ENCODE measurements around the gene MS4A7. TPM values are rescaled to one million over a fixed set of nuclear protein-coding genes. Genes with fewer than 3 reads are reported as not detected.
"Not testable (repeated sequence)": the region's sequence is repeated elsewhere in the genome, so short reads cannot be mapped to it uniquely, and the experiment has no call there.

MS4A7 gene
- 10 to 100 TPM in 2 of 3 donors, 1 to 10 TPM in 1; 2.0 to 22.1 (median 18.8) TPM for polyA plus RNA-seq

- 20 to 64% (median 21%) methylated on average over 3 of the region's 3 CpGs for whole genome bisulfite sequencing, 3 donors
- no peak within 1 kb of the TSS for H3K27ac ChIP-seq (ENCODE audit: low read depth, low read length)
Observed at GRCh38 chr11:60378354-60378753, at the start of gene MS4A7. Gene MS4A7 (plus strand): TSS chr11:60378532. CDS start chr11:60383142, 4,610 bp downstream.

- whole genome bisulfite sequencing, 3 donors: 0 to 65% (median 34%) methylated on average over 3 of the region's 3 CpGs
- H3K27ac ChIP-seq (ENCODE audit: low read depth, low read length): no peak overlapping the region
Observed at GRCh38 chr11:60332846-60333245, 45.5 kb upstream of the MS4A7 start.

- no peak overlapping the region for H3K27ac ChIP-seq (ENCODE audit: low read depth, low read length)
- WGBS, 3 donors: 14 to 22% (median 18%) methylated on average over 2 of the region's 2 CpGs
Observed at GRCh38 chr11:60334005-60334620, 44.2 kb upstream of the MS4A7 start.

DNA sequence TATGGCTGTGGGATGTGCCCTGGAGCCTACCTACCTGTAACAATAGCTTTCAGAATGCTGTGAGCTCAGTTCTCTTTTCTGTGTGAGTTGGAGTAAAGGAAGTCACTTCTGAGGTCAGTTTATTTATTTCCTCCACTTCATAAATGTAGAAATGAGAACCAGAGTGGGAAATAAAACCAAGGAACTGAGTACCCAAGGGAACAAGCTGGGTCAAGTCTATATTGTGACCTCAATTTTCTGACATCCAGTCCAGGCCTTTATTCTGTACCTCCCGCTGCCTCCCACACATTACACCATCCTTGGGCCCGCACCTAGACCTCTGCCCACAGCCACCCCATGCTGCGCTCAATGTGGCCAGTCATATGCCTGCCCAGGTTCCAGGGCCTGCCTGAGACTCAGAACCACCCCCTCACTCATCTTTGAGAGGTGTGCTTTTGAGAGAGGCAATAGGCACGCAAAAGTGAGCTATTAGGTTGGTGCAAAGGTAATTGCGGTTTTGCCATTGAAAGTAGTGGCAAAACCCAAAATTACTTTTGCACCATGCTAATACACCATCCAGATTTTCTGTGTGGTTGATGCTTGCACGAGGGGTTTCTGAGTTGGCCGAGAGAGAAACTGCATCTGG, 41.5 kb upstream of the MS4A7 start:
- 88 to 92% (median 90%) methylated on average over 7 of the region's 7 CpGs for WGBS, 3 donors
- H3K27ac ChIP-seq (ENCODE audit: low read depth, low read length): no peak overlapping the region

- 44 to 62% (median 56%) methylated on average over 2 of the region's 2 CpGs for WGBS, 3 donors
Observed at GRCh38 chr11:60338053-60338452, 40.3 kb upstream of the MS4A7 start.

DNA sequence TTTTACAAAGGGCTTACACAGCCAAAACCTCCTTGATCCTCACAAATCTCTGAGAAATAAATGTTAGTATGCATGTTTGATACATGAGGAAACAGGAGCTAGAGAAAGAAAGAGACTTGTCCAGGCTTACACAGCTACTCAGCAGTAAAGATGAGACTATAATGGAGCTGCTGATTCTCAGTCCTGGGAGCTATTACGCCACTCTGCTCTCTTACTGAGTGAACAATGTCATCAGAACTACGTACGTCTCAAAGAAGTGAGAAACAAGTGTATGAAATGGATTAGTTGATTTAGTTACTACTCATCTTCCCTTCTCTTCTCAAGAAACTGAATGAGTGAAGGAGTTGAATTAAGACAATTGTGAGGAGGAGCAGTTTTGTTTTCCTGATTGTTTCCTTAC, 39.0 kb upstream of the MS4A7 start:
- WGBS, 3 donors: 56% methylated on average over 3 of the region's 3 CpGs
- no peak overlapping the region for H3K27ac ChIP-seq (ENCODE audit: low read depth, low read length)

More at GRCh38 chr11:60338053-60338452, 40.3 kb upstream of the MS4A7 start:
- no peak overlapping the region for H3K27ac ChIP-seq (ENCODE audit: low read depth, low read length)

DNA sequence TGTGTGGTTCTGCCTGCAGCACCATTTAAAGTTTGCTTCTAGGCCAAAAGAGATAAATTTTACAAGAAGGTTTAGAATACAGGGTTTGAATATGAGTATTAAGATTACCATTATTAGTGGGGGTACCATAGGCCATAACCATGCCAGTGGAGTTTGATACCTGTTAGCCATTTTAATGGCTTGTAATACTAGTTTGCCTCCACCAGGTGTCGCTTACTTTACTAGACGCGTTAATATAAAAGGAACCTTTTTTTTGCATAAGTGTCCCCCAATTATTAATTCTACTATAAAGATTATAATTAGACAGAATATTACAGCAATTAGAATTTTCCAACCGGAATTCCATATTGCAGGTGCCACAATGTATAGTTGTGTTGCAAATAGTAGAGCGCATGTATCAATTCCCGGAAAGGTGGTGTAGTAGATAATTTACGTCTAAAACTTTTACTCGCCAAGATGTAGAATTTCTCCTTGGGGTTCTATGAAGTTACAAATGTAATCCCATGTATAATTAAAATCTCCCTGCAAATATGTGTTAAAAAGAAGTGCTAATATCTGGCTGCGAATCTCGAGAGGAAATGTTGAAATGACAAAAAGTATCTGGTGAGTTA, 35.1 kb upstream of the MS4A7 start:
- WGBS, 3 donors: 69 to 72% (median 70%) methylated on average over 10 of the region's 10 CpGs

DNA sequence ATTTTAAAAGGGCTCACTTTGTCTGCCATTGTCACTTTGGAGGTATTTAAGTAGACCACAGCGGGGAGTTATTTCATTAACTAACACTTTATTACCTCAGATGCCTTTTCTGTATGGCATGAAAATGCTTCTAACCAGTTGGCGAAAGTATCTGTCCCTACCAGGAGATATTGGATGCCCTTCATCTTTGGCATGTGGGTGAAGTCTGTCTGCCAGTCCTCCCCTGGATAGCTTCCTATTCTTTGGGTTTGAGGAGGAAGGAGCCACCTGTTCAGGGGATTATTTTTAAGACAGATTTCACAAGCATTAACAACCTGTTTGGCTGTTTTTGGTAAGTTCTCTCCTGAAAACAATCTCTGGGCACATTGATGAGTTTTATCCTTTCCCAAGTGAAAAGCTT, 34.2 kb upstream of the MS4A7 start:
- no peak overlapping the region for H3K27ac ChIP-seq (ENCODE audit: low read depth, low read length)
- WGBS, 3 donors: 86 to 96% (median 94%) methylated on average over 2 of the region's 2 CpGs

More for the DNA sequence above, 35.1 kb upstream of the MS4A7 start:
- no peak overlapping the region for H3K27ac ChIP-seq (ENCODE audit: low read depth, low read length)

- H3K27ac ChIP-seq (ENCODE audit: low read depth, low read length): no peak overlapping the region
Observed at GRCh38 chr11:60345489-60345888, 32.8 kb upstream of the MS4A7 start.

DNA sequence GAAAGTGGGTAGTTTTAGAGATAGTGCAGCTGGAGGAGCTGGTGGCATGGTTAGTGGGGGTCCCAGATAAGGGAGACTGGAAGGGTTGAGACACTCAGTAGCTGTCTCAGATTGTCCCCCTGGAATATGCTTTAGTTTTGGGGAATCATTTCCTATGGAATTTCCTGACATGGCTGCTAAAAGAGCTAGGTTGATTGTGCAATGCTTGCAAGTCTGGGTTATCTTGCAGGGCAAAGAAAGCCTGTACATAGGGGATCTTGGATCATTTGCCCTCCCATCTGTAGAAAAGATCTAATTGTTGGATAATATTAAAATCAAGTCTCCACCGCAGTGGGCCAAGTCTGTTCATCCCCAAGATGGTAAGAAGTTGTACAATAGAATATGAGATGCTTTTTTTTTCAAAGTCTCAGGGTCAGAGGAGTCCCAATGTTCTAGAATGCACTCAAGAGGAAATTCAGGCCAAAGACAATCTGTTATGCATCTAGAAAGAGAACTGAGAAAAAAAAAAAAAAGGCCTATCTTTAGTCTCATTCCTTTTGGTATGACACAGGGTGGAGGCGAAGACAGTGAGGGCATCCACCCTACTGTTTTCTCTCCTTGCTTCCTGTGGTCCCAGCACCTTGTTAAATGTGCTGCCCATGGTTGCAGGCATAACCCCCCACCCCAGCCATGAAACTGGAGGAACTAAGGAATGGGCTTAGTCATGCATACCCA, 31.1 kb upstream of the MS4A7 start:
- H3K27ac ChIP-seq (ENCODE audit: low read depth, low read length): no peak overlapping the region
- WGBS, 3 donors: 84 to 91% (median 85%) methylated on average over 2 of the region's 2 CpGs

- WGBS, 3 donors: 50 to 71% (median 65%) methylated on average over 2 of the region's 2 CpGs
- no peak overlapping the region for H3K27ac ChIP-seq (ENCODE audit: low read depth, low read length)
Observed at GRCh38 chr11:60348116-60348515, 30.2 kb upstream of the MS4A7 start.

DNA sequence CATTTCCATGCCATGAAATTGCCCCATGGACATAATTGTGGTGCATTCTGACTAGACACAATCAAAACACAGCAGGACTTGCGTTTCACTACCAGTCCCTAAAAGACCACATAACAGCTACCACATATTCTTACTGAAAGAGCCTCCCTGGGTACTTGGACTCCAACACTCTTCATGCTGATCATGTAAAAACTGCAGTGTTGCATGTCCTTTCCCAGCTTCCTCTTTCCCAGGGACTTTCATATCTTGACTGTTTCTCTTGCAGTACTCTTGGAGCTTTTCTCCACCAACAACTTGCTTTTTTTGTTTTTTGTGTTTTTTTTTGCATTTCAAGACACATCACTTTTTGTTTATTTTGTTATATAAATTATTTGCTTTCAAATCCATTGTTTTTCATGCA, 28.3 kb upstream of the MS4A7 start:
- no peak overlapping the region for H3K27ac ChIP-seq (ENCODE audit: low read depth, low read length)
- WGBS, 3 donors: 75 to 85% (median 83%) methylated on average over 1 of the region's 1 CpG

DNA sequence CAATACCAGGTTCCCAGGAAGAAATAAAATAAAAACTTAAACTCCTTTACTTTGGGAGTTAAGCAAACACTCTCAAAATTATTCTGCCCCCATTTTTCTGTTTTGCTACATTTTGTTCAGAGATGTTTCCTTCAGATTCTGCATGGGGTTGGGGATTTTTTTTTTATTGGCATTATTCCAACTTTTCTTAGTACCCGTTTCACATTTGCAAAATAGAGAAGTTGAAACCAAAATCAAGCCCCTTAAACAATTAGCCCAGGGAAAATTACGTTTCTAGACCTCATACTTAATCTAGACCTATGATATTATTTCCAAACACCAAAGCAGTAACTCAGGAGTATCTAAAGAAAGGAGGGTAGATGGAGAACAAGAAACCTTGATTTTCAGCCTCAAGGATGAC, 20.6 kb upstream of the MS4A7 start:
- 17 to 20% (median 17%) methylated on average over 2 of the region's 2 CpGs for WGBS, 3 donors
- no peak overlapping the region for H3K27ac ChIP-seq (ENCODE audit: low read depth, low read length)

- H3K27ac ChIP-seq (ENCODE audit: low read depth, low read length): no peak overlapping the region
- 80 to 89% (median 84%) methylated on average over 4 of the region's 4 CpGs for WGBS, 3 donors
Observed at GRCh38 chr11:60360621-60361020, 17.7 kb upstream of the MS4A7 start.

DNA sequence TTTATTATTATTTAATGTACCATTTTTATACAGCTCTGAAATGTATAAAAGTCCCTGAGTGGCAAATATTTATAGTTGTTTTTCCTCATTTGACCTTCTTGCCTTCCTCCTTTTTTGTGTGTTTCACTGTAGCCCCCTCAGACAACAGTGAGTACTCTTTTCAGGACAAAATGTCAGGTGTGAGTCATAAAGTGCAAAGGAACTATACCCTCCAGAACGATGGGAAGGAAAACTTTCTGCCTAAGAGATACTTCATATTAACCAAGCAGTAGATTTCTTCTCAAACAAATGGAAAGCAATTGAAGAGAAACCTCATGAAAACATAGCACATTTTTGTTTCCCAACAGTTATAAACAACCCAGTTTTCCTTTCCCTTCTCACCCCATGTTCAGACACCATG, 16.1 kb upstream of the MS4A7 start:
- 32 to 44% (median 42%) methylated on average over 1 of the region's 1 CpG for WGBS, 3 donors

GRCh38 chr11:60363542-60364470, 14.5 kb upstream of the MS4A7 start:
- no peak overlapping the region for H3K27ac ChIP-seq (ENCODE audit: low read depth, low read length)

More for the DNA sequence above, 16.1 kb upstream of the MS4A7 start:
- H3K27ac ChIP-seq (ENCODE audit: low read depth, low read length): no peak overlapping the region

GRCh38 chr11:60366262-60366904, 11.9 kb upstream of the MS4A7 start:
- WGBS, 3 donors: 87 to 95% (median 91%) methylated on average over 15 of the region's 15 CpGs
- not testable (repeated sequence) for H3K27ac ChIP-seq (ENCODE audit: low read depth, low read length)

More at GRCh38 chr11:60363542-60364470, 14.5 kb upstream of the MS4A7 start:
- WGBS, 3 donors: 31 to 52% (median 33%) methylated on average over 7 of the region's 7 CpGs

DNA sequence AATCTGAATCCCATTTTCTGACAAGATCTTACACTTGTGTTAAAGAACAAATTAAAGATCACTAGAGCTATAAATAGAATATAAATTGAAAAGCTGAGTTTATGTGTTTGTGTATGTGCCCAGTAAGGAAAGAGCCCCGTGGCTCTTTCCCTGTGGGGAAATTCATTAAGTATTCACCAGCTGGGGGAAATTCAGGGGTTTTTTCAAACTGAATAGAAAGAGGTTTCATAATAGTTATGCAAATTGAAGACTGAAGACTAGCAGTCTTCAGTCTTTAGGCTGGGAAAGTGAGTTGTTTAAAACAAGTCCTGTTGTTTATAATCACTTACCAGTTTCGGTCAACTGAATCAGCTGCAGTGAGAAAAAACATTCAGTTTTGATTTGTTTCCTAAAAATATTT, 11.3 kb upstream of the MS4A7 start:
- WGBS, 3 donors: 39 to 72% (median 50%) methylated on average over 2 of the region's 2 CpGs

More for the DNA sequence above, 11.3 kb upstream of the MS4A7 start:
- no peak overlapping the region for H3K27ac ChIP-seq (ENCODE audit: low read depth, low read length)

Measured in adipose tissue (tissue), 3 donors.